Lung microvascular endothelial cell (primary cell): ENCODE measurements around the gene RTN1. TPM values are rescaled to one million over a fixed set of nuclear protein-coding genes. Genes with fewer than 3 reads are reported as not detected.

Source experiments
- DNase-seq, 2 donors: peaks; one replicate each; pipeline versions ENCODE4 v3.0.0 to v3.0.0-alpha.2; 2010; ENCODE audit warnings: low read depth in 2 of 2
- total RNA-seq: library from RNA; depleted of rRNA; stranded (reverse); fragments of >200 nt; gene quantifications from 2 replicates; pipeline ENCODE4 v1.2.1, GENCODE V29; 2014

The RTN1 gene
- total RNA-seq, 1 donor from 2014 or later = under 0.01 TPM

DNA sequence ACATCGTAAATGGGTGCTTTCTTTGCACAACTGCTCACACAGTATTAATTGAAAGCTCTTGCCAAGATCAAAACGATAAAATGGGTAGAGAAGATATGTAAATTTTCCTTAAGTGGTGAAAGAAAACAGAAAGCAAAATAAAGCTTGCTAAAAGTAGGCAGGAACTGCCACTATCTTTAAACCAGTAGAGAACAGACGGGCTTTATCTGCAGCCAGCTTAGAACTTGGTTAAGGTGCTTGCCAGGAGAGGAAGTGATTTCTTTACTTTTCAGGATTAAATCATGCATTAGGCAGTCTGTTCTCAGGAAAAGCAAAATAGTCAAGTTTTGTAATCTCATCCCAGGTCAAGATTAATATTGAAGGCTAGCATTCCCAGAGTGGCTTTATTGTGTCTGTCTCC is 237.1 kb downstream of the RTN1 start:
- DNase-seq = no peak

DNA sequence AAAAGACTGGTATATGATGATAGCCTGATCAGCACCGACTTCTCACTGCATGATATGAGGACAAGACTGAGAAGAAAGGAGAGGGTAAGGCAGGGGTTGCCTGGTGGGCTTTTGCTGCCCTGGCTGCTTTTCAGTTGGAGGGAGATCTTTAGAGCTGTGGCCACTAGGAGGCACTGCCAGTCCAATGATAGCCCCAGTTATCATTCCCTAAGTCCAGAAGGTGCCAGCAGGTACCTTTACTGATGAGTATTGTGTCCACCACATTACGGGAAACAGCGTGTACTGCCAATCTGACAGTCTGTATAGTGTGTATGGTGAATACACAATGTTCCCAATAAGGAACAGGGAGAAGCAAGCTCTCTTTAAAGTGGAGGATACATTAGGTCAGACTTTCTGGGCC is 238.2 kb downstream of the RTN1 start:
- DNase-seq = peak; percentile 55 to 69

GRCh38 chr14:59631237-59631636 is 239.3 kb downstream of the RTN1 start:
- peak; percentile 3 to 16 for DNase-seq

DNA sequence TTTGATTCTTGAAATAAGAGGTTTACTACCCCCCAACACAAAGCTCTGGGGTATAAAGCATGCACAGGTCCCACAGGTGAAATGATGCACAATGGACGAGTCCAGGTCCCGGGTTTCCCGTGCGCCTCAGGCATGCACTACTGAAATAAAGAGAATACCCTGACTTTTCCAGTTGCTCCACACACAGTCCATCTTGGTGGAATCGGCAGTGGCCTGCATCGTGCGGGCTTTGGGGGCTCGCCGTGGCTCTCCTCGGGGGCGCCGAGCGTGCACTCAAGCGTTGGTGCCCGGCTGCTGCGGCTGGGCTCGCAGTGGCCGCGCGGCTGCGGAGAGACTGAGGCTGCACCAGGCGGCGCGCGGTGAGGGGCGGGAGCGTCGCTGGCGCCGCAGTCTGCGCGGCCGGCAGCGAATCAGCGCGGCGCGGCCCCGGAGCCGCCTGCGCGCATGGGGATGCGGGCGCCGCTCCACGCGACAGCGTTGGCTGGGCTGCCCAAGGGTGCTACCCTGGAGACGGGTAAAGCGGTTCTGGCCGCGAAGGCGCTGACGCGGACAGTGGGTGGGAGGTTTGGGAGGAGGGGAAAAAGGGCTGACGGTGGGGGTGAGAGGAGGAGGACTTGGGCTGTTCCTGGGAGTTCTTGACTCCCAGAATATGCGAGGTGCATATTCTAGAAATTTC is 240.2 kb downstream of the RTN1 start:
- peak; percentile 2 to 9 for DNase-seq

GRCh38 chr14:59629444-59630287 is 240.9 kb downstream of the RTN1 start:
- DNase-seq = no peak

DNA sequence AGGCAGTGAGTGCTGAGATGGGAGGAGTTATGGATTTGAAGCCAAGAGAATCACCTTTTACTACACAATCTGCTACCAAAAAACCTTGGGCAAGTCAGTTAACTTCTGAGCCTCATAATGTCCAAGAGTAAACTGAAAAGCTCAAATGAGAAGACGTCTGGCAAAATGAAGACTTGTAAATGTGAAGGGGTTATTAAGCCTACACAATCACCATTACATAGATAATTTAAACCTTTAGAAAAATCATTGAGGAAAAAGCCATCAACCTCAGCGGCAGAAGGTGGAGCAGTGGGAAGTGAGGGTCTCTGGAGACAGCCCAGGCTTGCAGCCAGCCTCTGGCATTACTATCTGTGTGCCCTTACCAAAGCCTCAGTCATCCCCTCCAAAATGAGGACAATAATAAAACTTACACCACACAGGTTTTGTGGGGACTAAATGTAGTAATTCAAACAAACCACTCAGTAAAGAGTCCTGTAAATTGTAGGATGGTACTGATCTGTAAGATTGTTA is 243.5 kb downstream of the RTN1 start:
- DNase-seq = no peak

DNA sequence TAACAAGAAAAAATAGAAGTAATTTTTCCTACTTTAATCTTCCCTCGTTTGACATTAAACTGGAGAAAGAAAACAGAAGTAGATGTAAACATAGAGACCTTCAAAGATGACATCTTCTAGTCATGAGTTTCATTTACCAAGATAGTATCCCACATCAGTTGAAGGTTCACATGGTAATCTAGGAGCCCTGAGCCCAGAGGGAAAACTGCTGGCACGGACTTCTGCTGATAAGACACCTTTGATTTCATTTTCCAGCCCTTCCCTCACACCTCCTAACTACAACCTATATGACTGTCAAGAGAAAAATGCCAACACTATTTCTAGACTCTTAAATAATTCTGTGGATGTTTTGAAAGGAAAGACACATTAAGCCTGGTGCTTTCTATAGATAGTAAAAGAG is 247.9 kb downstream of the RTN1 start:
- no peak for DNase-seq

DNA sequence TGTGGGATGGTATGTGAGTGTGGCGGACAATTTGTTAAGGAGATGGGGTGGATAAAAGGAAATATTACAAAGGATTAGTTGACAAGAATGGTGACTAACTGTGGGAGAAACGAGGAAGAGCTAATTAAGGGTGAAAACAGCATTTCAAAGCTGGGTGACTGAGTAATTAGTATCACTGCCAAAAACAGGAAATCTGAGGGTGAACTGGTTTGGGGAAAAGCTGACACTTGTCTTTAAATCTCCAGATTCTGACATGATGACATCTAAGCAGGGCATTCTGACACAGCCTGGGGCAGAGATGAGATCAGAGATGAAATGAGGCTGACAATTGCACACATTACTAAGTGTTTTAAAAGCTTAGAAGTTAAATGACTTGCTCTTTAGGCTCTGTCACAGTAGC is 251.5 kb downstream of the RTN1 start:
- no peak for DNase-seq

DNA sequence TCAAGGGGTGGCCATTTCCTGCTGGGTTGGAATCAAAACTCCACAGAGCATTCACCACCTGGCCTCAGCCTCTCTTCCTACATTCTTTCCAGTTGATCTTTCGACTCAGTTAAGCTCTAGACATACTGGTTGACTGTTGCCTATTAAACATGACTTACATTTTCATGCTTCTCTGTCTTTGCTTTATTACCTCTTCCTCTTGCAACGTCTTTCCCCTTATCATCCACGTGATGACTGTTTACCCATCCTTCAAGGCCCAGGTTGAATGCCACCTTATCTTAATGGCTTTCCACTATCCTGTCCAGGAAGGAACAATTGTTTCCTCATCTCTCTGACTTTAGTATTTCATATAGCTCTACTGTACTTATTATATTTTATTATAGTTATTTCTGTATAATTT is 269.5 kb downstream of the RTN1 start:
- no peak for DNase-seq

DNA sequence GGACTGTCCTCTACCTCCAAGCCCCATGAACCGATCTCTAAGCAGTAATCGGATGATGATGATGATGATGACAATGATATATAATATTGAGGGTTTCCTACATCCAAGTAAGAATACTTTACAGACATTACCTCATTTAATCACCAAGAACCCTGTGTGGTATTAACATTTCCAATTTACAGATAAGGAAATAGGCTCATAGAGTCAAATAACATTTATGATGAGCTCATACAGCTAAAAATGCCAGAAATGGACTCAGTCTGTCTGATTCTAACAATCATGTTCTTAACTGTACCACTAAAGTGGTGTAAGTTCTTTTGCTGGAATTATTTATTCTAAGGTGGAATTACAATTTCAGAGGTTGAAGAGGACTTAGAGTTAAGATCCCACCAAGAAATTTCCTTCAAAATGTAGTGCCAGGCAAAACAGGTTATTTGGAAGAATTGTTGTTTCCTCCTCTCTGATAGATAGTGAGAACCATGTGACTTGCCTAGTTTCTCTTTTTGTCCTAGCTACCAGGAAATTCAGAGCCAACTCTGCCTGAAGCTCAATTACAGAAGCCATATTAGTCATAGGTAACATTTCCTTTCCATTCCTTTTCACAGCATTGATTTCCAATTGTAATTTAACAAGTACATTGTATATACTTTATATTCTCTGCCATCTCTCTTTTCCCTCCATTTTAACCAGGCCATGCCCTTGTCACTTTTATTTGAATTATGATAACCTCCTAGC is 270.2 kb downstream of the RTN1 start:
- no peak for DNase-seq

- DNase-seq = no peak
Measured at GRCh38 chr14:59595071-59595470, 275.5 kb downstream of the RTN1 start.

DNA sequence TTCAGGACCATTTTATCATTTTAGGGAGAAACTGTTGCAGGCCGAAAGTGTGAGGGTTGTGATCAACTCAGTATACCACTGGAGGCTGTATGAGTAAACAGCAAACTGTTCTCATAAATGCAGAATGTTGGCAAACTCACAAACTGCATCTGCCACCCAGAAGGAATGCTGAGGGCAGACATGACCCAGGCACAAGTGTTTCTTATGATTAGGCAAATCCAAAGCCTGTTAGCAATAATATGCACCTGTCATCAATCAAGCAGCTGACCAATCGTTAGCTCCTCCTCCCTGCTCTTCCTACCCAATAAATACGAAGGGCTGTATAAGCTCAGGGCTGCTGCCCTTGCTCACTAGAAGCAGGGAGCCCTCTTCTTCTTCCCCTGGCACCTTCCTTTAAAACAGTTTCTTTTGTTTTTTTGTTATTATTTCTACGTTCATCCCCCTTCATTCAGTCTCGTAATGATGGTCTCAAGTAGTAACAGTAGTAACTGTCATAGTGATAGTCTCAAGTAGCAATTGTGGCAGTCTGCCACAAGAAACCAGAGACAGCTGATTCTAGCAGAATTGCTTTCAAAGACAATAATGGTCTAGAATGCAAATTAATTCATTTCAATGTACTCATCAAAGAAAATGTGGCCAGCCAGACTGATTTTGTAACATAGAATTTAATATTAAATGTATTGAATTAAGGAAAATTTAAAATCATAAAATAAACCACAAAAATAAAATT is 278.8 kb downstream of the RTN1 start:
- DNase-seq = no peak

DNA sequence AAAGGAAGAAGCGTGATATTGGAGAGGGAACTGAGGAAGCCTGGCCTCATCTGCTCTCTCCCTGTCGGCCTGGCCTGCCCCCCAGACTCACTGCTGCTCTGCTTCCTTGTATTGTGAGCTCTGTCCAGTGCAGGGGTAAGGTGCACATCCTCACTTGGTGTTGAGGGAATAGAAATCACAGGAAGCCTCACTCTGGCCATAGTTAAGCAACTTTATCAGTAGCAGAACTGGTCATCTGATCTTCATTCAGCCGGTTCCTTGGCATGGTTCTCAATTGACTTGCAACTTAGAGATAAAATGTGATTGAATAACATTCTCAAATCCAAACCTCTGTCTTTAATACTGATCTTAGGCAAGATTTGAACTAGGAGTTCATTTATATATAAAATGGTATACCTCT is 282.5 kb downstream of the RTN1 start:
- no peak for DNase-seq

DNA sequence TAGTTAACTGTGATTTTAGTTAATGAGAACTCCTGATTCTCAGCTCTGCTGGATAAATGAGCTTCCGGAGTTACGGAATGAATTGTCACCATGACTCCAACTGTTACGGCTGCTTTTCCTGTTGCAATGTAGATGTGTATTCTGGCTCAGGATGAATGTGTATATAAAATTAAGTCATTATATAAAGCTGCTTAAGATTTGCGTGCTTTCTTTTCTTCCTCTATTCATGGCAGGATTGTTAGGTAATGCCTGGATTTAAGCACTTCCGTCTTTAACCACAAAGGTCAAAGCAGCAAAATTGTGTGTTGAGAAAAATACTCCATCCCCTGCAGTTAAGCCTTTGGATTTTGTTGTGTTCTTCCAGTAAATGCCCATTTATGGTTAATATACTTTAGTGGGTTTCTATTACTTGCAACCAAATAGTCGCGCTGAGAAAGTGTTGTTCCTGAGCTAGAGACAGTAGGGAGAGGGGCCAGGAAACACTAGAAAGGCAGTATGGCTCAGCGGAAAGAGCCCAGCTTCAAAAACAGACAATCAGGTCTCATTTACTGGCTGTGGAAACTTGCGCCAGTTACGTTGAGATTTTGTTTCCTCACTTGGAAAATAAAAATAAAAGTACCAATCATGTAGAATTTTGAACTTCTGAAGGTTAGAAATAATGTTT is 284.6 kb downstream of the RTN1 start:
- DNase-seq = peak in 1 of 2 donors; percentile 54

DNA sequence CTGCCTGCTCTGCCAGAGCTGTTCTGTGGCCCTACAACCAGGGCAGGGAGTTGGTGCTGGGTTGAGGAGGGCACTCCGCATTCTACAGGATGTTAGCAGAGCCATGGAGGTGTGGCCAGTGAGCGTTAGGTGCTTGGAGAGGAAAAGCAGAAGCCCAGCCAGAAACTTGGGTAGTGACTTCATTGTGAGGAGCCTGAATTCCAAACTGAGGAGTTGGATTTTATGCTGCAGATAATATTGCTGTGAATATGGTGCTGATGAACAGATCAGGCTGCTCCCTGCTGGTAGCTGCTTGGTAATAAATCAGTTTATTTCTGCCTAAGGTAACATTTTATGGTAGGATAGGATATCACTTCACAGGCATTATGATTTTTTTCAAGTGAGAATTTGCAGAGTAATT is 286.8 kb downstream of the RTN1 start:
- no peak for DNase-seq

GRCh38 chr14:59582845-59583509 is 287.6 kb downstream of the RTN1 start:
- no peak for DNase-seq

DNA sequence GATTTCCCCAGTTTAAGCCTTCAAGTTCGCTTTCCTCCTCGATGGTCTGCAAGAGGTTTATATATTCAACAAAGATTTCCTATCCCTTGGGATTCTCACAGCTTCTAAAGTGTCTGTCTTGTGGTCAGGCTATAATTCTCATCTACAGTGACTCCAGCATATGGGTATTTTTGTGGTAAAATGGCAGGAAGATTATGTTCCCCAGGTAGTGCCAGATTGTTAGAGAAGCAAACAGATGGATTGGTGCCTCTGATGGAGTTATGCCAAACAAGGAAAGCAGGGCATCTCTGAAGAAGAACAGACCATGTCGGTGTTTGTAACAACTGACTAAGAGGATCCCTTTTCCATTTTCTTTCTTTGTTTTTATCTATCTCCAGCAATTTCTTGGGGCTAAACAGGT is 288.4 kb downstream of the RTN1 start:
- no peak for DNase-seq

GRCh38 chr14:59580911-59581310 is 289.7 kb downstream of the RTN1 start:
- DNase-seq = no peak

- peak; percentile 72 to 78 for DNase-seq
Measured at GRCh38 chr14:59576332-59577294, 294.0 kb downstream of the RTN1 start, which contains the start of gene CCDC175. CCDC175 (minus strand) TSS chr14:59576812; CDS start chr14:59576775, 37 bp downstream.
